Measurements from ENCODE around the gene ARHGAP22. TPM values are rescaled to one million over a fixed set of nuclear protein-coding genes. Genes with fewer than 3 reads are reported as not detected.

The ARHGAP22 gene
- polyA plus RNA-seq, 10 donors = 1.1 to 2.2 (median 1.3) TPM

DNA sequence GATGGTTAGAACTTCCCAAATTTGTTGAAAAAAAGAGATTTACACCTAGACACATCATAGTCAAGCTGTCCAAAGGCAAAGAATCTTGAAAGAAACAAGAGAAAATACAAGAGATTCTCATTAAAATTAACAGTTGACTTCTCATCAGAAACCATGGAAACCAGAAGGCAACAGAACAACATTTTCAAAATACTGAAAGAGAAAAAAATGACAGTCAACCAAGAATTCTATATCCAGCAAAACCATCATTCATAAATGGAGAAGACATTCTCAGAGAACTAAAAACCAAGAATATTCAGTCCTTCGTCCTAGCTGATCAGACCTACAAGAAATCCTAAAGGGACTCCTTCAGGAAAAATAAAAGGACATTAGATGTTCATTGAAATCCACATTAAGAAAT is 90.6 kb downstream of the ARHGAP22 start:
- DNase-seq = no peak

DNA sequence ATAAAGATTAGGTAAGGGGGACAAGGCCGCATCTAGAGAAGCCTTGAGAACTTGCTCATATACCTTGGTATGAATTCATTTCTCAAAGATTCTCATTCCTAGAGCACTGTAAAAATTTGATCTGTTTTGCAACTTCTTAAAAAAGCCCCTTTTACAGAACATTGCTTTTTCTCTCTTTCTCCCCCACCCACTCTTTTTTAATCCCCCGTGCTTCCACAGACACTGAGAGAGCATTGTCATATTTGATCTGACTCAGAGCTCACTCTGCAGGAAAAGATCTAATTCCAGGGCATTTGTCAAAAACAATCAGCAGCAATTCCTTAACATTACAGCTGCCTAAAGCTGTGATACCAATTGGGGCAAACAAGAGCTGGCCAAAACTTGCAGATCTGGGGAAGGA is 92.0 kb downstream of the ARHGAP22 start:
- no peak for DNase-seq

DNA sequence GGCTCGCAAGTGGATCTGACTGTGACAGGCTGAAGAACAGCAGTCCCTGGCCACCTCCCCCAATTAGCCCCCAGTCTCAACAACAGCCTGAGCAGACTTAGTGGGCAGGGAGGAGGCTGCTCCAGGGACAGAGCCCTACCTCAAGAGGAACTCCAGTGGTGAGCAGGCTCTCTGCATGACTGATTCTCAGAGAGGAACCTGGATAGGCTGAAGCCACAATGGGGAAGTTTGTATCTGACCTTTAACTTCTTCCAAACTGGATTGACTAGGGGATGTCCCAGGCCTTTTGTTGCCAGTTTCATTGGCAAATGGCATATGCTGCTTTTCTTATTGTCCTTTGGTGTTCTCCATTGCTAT is 93.0 kb downstream of the ARHGAP22 start:
- DNase-seq = no peak

- no peak for DNase-seq
These were observed 93.6 kb downstream of the ARHGAP22 start for GRCh38 chr10:48511066-48511874.

GRCh38 chr10:48509974-48510692 is 94.7 kb downstream of the ARHGAP22 start:
- DNase-seq = no peak

DNA sequence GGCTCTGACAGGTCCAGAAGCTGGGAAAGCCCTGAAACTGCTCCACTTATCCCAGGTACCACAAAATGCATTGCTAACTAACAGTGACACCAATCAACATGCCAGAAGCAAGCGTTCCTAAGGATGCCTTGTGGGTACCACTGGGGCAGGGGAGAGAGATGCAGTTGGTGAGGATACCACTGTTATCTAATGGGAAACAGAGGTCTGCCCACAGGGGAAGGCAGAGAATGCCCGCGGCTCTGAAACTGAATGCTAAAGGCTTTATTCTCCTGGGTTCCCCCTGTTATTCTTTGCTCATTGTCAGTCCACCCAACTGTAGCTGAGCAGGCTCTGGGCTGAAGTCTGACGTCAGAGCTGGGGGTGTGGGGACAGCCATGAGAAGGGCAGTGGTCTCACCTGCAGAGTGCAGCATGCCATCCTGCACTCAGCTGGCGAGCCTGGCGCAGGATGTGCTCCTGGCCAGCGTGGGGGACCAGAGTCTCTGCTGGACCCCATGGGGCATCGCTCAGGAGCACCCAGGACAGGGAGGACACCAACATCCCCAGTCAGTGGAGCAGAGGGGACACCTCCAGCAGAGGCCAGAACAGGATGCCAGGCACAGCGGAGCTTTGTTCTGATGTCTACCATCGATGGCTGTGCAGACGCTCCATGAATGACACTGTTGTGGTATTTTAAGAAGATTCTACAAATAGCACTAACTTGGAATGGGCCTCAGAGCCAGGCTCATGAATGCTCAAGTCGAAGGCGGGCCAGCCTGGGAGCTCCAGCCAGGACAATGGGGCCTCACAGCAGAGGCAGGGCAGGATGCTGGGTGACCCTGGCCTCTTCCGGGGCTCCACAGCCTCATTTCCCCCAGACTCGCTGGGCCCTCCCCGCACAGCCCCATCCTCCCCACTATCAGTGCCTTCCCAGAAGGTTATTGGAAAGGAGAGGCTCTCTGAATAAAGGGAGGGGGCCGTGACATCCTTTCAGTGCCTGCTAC is 95.8 kb downstream of the ARHGAP22 start:
- DNase-seq = no peak

DNA sequence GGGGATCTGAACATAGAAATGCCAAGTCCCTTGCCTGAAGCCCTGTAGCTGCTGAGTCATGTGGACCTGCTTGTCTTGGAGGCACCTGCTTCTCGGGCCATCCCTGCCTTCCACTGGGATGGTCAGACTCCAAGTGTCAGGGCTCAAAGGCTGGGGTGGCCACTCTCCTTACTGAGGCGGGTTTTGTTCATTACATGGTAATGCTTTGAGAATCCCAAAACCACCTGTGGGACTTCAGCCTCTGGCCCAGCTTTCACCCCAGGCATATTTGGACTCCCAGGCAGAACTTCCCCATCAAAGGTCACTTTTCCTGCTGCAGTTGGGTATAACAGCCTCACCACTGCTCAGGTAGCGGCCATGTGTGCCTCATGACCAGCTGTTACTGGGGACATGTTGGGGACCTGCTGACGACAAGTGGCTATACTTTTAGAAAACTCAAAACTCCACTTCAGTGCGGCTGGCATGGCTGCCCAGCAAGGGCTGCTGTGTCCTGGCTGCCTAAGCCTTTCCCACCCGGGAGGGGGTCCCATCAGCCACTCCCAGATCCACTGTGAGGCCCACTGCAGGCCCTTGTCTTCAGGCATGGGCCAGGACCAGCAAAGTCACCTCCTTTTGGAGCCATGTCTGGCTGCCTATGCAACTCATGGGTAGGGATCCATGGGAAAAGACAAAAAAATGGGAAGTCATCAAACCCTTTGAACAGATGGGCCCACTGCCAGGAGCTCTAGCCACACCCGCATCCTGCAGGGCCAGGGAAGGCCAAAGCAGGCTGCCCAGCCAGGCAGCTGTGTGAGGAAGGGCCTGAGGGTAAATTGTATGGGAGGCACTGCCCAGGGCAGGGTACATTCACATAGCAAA is 96.7 kb downstream of the ARHGAP22 start:
- no peak for DNase-seq

- no peak for DNase-seq
These were observed 97.4 kb downstream of the ARHGAP22 start for GRCh38 chr10:48507494-48507893.

DNA sequence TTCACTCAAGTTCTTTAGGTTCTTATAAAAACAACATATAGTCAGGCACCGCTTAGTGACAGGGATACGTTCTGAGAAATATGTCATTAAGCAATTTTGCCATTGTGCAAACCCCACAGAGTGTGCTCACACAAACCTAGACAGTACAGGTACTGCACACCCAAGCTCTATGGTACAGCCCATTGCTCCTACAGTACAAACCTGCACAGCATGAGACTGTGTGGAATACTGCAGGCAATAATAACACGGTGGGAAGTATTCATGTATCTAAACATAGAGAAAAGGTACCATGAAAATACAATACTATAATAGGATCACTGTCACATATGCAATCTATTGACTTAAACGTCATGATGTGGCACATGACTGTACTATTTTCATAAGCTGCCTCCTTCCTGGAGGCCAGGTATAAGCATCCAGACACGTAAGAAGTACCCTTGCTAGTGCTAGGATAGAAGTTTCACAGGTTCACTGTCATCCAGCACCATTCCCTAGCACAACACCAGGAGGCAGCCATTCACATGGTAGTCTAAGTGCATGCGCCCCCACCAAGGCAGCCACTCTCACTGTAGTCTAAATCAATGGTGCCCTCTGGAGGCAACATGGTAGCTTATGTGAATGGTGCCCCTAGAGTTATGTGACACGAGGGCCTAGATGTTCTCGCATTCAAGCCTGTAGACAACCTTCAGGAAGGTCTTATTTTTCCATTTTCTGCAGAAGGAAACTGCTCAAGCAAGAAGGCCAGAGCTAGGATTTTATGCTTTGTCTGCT is 98.5 kb downstream of the ARHGAP22 start:
- no peak for DNase-seq

DNA sequence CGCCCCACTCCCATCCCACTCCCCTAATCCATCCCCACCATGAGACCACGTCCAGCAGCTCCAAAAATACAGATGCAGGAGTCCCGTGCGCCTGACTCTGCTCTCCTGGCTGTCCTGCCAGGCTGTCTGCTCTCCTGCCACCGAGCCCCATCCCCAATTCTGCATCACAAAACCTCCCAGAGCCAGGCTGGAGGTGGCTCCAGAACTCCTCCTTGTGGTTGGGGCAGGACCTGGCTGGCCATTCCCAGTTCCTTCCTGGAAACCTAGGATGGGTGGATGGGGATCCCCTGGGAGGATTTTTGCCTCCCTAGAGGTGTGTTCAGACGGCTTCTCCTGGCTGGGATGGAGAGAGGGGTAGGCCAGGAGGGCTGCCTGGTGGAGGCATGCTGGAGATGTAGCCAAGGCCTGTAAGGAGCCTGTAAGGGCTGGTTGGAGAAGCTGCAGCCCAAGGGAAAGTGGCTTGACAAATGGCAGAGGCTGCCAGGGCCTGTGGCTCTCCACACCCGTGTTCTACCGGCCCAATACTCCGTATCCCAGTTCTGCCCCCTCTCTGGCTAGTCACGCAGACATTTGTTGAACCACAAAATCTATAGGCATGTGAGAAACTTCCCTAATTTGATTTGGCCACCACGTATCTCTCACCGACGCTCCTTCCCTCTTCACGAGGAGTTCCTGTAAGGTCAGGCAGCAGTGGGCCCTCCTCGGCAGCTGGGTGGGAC is 99.3 kb downstream of the ARHGAP22 start:
- no peak for DNase-seq

DNA sequence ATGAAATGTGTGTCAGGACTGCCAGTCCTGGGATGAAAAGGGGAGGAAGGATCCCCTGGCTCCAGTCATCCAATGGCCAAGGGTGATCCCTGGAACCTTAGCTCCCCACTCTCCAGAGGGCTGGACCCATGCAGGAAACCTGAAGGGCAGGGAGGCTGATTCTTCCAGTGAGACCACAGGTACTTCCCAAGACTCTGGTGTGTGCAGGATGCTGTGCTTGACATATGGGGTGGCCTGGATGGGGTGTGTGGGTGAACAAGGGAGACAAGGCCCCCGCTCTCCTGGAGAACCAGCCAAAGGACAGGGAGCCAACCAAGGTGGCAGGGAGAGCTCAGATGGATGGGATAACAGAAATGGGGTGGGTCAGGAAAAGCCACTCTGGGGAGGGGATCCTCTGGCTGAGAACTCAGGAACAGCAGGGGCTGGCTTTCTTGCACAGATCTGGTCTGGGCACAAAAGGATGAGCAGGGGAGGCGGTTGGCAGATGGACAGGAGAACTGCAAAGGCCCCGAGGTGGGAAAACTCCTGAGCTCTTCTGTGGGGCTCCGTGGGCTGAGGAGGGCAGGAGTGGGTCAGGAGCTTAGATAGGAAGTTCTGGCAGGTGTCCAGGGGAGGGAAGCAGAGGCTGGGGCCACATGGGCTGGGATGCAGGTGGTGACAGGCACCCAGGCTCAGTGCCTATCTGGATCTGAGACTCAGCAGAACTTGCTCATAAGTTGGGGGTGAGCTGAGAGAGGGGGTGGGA is 100.6 kb downstream of the ARHGAP22 start:
- DNase-seq = no peak

GRCh38 chr10:48503293-48503911 is 101.5 kb downstream of the ARHGAP22 start:
- no peak for DNase-seq

GRCh38 chr10:48502791-48503190 is 102.1 kb downstream of the ARHGAP22 start:
- no peak for DNase-seq

- no peak for DNase-seq
These were observed 102.8 kb downstream of the ARHGAP22 start for GRCh38 chr10:48501787-48502771.

GRCh38 chr10:48501226-48501625 is 103.6 kb downstream of the ARHGAP22 start:
- DNase-seq = no peak

GRCh38 chr10:48500771-48501170 is 104.1 kb downstream of the ARHGAP22 start:
- no peak for DNase-seq

- DNase-seq = no peak
These were observed 105.8 kb downstream of the ARHGAP22 start for GRCh38 chr10:48498940-48499510.
